Esophagus squamous epithelium (tissue), 4 donors: ENCODE measurements around the gene HSDL2.

ENCODE experiments used
- CTCF ChIP-seq, 6 experiments: fragments of 450-650 bp in 4 of 6; fragments of 200-600 bp in 2 of 6; sonication (generic) in 2 of 6; IDR thresholded peaks; one replicate each; pipeline ENCODE4 v1.5.1; 2016 to 2019; ENCODE audit warnings: antibody characterized with exemption in 6 of 6, mild to moderate bottlenecking in 4 of 6, moderate library complexity in 4 of 6
- POLR2A ChIP-seq, 4 donors: fragments of 450-650 bp; IDR thresholded peaks; one replicate each; pipeline ENCODE4 v1.6.1; 2017; ENCODE audit warnings: antibody characterized with exemption in 4 of 4, mild to moderate bottlenecking in 4 of 4, moderate library complexity in 3 of 4

DNA sequence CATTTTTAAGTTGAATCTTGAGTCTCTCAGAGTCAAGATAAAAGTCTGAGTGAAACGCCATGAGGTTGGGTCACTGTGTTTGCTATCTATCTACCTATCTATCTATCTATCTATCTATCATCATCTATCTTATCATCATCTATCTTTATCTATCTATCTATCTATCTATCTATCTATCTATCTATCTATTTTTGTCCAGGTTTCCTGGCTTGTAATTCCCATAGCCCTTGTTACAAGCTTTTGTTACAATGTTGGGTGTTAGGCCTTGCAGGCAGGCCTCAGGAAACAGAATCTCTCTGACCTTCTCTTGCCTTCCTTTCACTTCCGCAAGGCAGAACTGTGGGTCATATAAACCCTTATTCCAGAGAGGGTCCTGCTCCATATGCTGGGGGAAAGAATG, 94.1 kb downstream of the HSDL2 start:
- no peak for TF ChIP-seq CTCF (IDR thresholded peaks at IDR 0.05)
- TF ChIP-seq POLR2A (IDR thresholded peaks at IDR 0.05): no peak
